NCI-H146 treated with DMSO at 0.1 percent for 48 hours (cell line): ENCODE results near the gene CDC26.

ENCODE experiments used
- DNase-seq: peaks from one replicate; lab custom pipeline; 2025; ENCODE audit not compliant: unreplicated experiment; lab: John Stamatoyannopoulos, UW

The CDC26 gene

GRCh38 chr9:113275157-113276131 is at the start of gene CDC26, which contains the start of gene PRPF4:
TSS of gene CDC26 (minus strand) at chr9:113275572. CDS start at chr9:113272507, 3,065 bp downstream.
TSS of gene PRPF4 (plus strand) at chr9:113275658. CDS start at chr9:113275744, 86 bp downstream.
- peak; percentile 93 for DNase-seq

GRCh38 chr9:113322671-113323070 is 47.3 kb upstream of the CDC26 start:
- no peak for DNase-seq

- DNase-seq = no peak
These were observed 44.7 kb upstream of the CDC26 start for GRCh38 chr9:113320051-113320450.

GRCh38 chr9:113319054-113319453 is 43.7 kb upstream of the CDC26 start:
- DNase-seq = no peak

GRCh38 chr9:113317777-113318176 is 42.4 kb upstream of the CDC26 start:
- no peak for DNase-seq

- DNase-seq = no peak
These were observed 40.7 kb upstream of the CDC26 start for GRCh38 chr9:113316030-113316429.

GRCh38 chr9:113315231-113315630 is 39.9 kb upstream of the CDC26 start:
- no peak for DNase-seq

GRCh38 chr9:113313261-113313660 is 37.9 kb upstream of the CDC26 start:
- no peak for DNase-seq

- DNase-seq = no peak
These were observed 36.6 kb upstream of the CDC26 start for GRCh38 chr9:113311961-113312360.

- DNase-seq = no peak
These were observed 35.2 kb upstream of the CDC26 start for GRCh38 chr9:113310538-113310937.

- no peak for DNase-seq
These were observed 33.9 kb upstream of the CDC26 start for GRCh38 chr9:113309204-113309813.

- DNase-seq = no peak
These were observed 32.1 kb upstream of the CDC26 start for GRCh38 chr9:113307396-113307975.

- no peak for DNase-seq
These were observed 31.2 kb upstream of the CDC26 start for GRCh38 chr9:113306566-113306965.

- DNase-seq = no peak
These were observed 27.5 kb upstream of the CDC26 start, which contains the start of gene RNF183 for GRCh38 chr9:113302792-113303418. TSS of gene RNF183 (minus strand) at chr9:113303376. CDS start at chr9:113298184, 5,192 bp downstream.

GRCh38 chr9:113301548-113301947 is 26.2 kb upstream of the CDC26 start:
- DNase-seq = no peak

- DNase-seq = peak; percentile 24
These were observed 24.5 kb upstream of the CDC26 start for GRCh38 chr9:113299800-113300292.

GRCh38 chr9:113298924-113299770 is 23.8 kb upstream of the CDC26 start:
- peak; percentile 84 for DNase-seq

GRCh38 chr9:113298311-113298710 is 22.9 kb upstream of the CDC26 start:
- no peak for DNase-seq

- DNase-seq = no peak
These were observed 21.6 kb upstream of the CDC26 start for GRCh38 chr9:113296796-113297558.
